Dedifferentiated amniotic fluid mesenchymal stem cell (primary cell): ENCODE data around the gene STBD1.
A peak's percentile ranks its signal among the peaks of the same experiment; 100 is the strongest.
"Not testable (repeated sequence)": the region's sequence is repeated elsewhere in the genome, so short reads cannot be mapped to it uniquely, and the experiment has no call there.

Experiments used
- DNase-seq: peaks from one replicate; pipeline ENCODE4 v3.0.0-alpha.2; 2016; ENCODE audit errors: extremely low spot score

STBD1 gene

GRCh38 chr4:76283900-76284299 is 22.6 kb upstream of the STBD1 start:
- no peak for DNase-seq

GRCh38 chr4:76287811-76288210 is 18.7 kb upstream of the STBD1 start:
- not testable (repeated sequence) for DNase-seq

- no peak for DNase-seq
Observed at GRCh38 chr4:76292730-76293129, 13.8 kb upstream of the STBD1 start.

- no peak for DNase-seq
Observed at GRCh38 chr4:76293772-76294171, 12.8 kb upstream of the STBD1 start.

GRCh38 chr4:76296286-76296820 is 10.2 kb upstream of the STBD1 start:
- DNase-seq, result no peak

GRCh38 chr4:76298227-76298626 is 8.3 kb upstream of the STBD1 start:
- no peak for DNase-seq

- DNase-seq, result no peak
Observed at GRCh38 chr4:76300012-76300411, 6.5 kb upstream of the STBD1 start.

- DNase-seq, result peak; percentile 86
Observed at GRCh38 chr4:76301068-76301774, 5.3 kb upstream of the STBD1 start.

- DNase-seq, result no peak
Observed at GRCh38 chr4:76301775-76302162, 4.8 kb upstream of the STBD1 start.

- DNase-seq, result no peak
Observed at GRCh38 chr4:76302826-76303438, 3.6 kb upstream of the STBD1 start.

GRCh38 chr4:76305033-76305687 is 1.4 kb upstream of the STBD1 start:
- no peak for DNase-seq

GRCh38 chr4:76306882-76307659 is 538 bp downstream of the STBD1 start:
- no peak for DNase-seq

- DNase-seq, result no peak
Observed at GRCh38 chr4:76307660-76308014, 1.1 kb downstream of the STBD1 start.

- DNase-seq, result no peak
Observed at GRCh38 chr4:76308548-76308947, 2.0 kb downstream of the STBD1 start.

- no peak for DNase-seq
Observed at GRCh38 chr4:76309939-76310550, 3.5 kb downstream of the STBD1 start.

- no peak for DNase-seq
Observed at GRCh38 chr4:76310683-76311082, 4.2 kb downstream of the STBD1 start.

- no peak for DNase-seq
Observed at GRCh38 chr4:76311896-76312331, 5.4 kb downstream of the STBD1 start.

- no peak for DNase-seq
Observed at GRCh38 chr4:76312457-76312856, 5.9 kb downstream of the STBD1 start.

GRCh38 chr4:76313547-76313946 is 7.0 kb downstream of the STBD1 start:
- no peak for DNase-seq

GRCh38 chr4:76315267-76315918 is 8.9 kb downstream of the STBD1 start:
- no peak for DNase-seq

- no peak for DNase-seq
Observed at GRCh38 chr4:76316131-76316530, 9.6 kb downstream of the STBD1 start.
